Fibroblast of the conjunctiva (primary cell): Measurements from ENCODE around the gene TRAT1.
"Not testable (repeated sequence)": the region's sequence is repeated elsewhere in the genome, so short reads cannot be mapped to it uniquely, and the experiment has no call there.

Experiments used
- DNase-seq: peaks from one replicate; pipeline ENCODE4 v3.0.0-alpha.2; 2010; ENCODE audit warnings: low read depth

Gene TRAT1, protein sequence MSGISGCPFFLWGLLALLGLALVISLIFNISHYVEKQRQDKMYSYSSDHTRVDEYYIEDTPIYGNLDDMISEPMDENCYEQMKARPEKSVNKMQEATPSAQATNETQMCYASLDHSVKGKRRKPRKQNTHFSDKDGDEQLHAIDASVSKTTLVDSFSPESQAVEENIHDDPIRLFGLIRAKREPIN

DNA sequence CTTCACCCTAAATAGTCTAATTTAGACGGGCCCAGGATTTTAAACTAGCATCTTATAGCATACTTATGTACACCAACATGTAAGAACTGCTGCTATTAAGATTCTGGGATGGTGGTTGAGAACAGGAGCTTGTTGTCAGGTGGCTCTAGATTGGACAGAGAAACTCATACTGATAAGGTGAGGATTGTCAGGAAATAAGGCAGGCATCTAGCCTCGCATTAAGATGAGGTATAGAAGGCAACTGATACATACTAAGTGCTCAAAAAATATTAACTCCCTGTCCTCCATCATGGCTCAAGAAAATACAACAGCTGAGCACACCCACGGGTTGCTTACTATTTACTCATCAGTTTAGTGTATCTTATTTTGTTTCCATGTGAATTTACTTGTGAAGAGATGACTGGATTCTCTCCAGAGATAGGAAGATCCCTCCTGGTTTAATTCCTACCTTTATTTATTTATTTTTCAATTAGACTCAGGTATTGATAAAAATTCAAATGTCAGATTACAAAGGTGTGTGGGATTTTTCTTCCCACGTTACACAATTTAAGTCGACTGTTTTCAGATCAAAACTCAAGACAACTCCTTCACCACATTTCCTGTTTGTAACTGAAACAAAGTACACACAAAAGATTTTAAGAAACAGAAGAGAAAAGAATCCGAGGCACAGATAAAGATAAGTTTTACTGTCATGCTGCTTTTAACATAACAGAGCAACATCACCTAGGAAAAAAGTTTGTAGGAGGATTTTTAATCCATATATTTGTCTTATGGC is at the start of gene TRAT1:
TSS of gene TRAT1 (plus strand) at position 664 of the 775 bp plus-strand sequence. CDS start 142 bp downstream, outside the sequence.
- DNase-seq: no peak

DNA sequence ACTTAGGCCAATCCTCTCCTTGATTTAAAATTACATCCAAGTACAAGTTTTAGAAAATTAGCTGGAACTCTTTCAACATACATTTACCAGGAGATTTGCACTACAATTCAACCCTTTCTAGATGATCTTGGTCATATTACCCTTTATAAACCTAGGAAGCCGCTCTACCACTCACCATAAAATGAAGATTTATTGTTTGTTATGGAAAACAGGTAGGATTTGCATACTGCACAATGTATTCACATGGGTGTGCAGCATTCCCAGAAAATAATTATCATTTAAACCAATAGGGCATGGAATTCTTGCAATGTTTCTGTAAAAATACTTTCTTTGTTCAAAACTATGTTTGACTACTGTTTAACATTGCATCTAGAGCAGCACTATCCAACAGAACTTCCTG is 46.9 kb upstream of the TRAT1 start:
- no peak for DNase-seq

DNA sequence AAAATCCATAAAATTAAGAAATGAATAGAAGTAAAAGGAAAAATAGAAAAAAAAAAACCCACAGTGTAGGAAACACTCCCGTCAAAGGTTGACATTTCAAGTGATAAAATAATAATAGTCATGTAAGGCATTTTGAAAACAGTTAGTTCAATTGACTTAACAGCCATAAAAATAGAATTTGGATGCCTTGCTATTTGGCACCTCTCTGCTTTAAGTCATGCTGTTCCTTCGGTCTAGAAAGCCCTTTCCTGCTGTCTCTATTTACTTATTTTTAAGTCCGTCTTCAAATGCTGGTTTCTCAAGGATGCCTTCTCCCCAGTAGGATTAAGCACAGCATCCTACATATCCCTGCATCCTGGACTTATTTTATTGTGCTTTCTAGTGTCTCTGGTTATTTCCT is 43.1 kb upstream of the TRAT1 start:
- DNase-seq: no peak

DNA sequence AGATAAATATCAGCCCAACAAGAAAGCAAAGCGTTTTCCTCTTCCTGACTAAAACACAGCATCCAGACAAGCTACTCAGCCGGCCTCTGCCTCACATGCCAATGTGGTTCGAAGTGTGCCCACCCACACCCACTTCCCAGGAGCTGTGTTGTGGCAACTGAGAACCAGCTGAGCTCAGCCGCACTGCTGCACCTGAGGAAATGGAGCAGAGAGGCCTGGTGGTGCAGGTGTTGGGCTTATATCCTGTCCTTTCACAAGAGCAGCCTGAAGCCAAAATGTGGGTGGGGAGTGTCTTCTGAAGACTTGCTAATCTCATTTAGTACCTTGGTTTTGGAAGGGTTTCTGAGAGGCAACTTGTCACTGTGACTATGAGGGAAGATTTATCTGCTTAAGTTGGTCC is 42.4 kb upstream of the TRAT1 start:
- no peak for DNase-seq

DNA sequence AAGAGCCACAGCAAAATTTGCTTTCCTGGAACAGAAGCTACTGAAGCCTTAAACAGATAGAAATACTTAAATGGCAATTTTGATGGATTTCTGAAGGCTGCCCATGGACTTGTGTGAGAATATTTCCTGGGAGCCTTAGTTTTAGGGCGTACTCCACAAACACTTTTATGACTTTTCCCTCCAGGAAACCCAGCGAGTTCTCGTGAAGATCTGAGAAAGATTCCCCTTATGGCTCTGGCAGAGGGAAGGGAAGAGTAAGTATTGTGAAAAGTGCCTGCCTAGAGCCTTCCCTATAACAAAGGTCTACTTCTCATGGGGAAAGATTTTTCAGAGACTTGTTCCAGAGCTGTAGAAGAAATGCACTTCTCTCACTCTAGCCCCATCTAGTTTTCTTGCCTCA is 31.1 kb upstream of the TRAT1 start:
- no peak for DNase-seq

DNA sequence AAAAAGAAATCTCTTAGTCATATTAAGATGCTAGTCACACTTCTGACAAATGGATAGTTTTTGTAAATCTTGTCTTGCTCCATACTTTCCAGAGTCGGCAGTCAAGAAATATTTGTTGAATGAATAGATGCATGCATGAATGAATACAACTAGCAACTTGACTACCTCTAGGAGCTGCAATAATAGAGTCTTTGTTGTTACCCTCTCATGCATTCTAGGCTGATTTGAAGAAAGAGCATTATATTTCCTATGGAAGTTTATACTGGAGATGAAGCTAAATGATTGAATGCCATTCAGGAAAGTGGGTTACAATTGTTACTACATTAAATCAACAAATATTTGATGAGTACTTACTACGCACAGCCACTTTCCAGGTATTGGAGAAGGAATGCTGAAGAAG is 18.1 kb upstream of the TRAT1 start:
- DNase-seq: no peak

DNA sequence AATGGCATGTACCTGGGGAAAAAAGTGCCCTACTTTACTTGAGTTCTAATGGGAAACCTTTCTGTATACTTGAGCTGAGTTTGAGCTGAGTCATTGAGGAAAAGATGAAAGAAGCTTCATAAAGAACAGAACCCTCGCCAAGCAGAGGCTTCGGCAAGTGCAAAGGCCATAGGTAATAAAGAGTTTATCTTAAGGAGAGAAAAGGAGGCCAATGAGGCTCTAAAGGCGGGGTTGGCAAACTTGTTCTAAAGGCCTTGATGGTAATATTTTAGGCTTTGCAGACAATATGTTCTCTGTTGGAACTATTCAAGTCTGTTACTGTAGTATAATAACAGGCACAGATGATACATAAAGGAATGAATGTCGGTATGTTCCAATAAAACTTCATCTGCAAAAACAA is 17.6 kb upstream of the TRAT1 start:
- DNase-seq: no peak

DNA sequence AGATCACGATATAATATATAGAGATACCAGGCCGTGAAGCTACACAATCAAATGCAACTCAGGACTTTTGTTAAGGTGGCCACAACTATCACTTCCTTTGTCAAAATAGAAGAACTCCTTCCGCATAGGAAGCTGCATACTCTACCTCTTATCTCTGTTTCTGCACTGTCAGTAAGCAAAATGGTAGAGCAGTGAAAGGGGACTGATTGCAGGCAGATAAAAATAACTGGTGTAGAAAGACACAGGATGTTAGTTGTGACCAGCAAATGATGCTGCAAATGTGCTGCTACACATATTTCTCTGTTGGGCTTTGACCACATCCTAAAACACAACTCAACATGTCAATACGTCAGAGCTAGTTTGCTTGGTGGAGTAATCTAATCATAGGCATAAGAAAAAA is 16.3 kb upstream of the TRAT1 start:
- no peak for DNase-seq

DNA sequence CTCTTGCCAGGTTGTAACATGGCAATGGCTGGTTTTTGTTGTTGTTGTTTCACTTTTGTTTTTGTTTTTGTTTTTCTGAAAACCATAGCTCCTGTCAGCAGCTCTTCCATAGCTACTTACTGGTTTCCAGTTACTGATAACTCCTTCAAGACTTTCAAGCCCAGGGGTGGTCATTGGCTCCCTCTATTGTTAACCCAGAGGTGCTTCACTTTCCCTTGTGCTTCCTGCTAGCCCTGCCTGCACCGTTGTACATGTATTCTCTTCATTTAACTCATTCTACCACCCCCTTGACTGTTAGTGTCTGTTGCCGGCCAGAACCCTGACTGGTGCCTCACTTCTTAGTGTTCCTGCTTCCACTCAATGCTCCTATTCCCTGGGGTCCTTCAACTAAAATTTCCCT is 4.2 kb upstream of the TRAT1 start:
- no peak for DNase-seq

DNA sequence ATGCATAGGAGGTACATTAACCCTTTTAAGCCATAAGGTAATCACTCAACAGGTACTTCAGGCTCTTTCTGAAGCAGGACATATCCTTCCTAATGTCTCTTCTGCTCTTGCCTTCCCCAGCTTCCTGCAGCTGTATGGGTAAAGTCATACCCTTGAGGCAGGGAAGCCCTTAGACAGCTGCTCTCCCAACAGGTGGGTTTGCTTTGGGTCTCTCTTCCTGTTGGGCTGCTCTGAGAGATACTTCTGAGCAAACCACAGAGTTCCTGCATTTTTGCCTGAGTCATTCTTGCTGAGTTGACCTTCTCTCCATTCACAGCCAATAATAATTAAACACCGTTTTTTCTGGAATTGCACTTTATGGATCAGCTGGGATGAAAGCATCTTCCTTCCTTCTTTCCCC is 2.0 kb upstream of the TRAT1 start:
- no peak for DNase-seq

DNA sequence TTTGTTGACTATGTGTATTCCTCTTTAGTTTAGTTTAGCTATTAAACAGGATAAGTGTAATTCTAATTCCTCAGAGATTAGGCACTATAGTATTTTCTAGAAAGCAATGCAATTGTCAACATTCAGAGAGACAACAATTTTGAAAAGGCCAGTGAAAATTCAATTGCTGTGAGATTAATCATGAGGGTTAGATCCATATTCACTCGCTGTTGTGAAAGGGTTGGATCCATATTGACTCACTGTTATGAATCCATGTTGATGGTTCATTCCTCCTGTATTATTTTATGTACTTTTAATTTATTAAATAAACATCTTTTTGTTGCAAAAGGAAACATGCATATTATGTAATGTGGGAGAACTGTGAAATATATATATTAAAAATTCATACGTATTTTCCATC is 641 bp downstream of the TRAT1 start:
- no peak for DNase-seq

DNA sequence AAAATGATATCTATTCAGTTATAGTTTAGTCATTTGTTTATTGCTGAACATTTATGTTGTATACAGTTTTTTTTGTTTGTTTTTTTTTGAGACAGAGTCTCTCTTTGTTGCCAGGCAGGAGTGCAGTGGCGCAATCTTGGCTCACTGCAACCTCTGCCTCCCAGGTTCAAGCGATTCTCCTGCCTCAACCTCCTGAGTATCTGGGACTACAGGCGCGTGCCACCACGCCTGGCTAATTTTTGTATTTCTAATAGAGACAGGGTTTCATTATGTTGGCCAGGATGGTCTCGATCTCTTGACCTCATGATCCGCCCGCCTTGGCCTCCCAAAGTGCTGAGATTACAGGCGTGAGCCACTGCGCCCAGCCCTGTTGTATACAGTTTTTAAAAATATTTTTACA is 1.2 kb downstream of the TRAT1 start:
- not testable (repeated sequence) for DNase-seq

DNA sequence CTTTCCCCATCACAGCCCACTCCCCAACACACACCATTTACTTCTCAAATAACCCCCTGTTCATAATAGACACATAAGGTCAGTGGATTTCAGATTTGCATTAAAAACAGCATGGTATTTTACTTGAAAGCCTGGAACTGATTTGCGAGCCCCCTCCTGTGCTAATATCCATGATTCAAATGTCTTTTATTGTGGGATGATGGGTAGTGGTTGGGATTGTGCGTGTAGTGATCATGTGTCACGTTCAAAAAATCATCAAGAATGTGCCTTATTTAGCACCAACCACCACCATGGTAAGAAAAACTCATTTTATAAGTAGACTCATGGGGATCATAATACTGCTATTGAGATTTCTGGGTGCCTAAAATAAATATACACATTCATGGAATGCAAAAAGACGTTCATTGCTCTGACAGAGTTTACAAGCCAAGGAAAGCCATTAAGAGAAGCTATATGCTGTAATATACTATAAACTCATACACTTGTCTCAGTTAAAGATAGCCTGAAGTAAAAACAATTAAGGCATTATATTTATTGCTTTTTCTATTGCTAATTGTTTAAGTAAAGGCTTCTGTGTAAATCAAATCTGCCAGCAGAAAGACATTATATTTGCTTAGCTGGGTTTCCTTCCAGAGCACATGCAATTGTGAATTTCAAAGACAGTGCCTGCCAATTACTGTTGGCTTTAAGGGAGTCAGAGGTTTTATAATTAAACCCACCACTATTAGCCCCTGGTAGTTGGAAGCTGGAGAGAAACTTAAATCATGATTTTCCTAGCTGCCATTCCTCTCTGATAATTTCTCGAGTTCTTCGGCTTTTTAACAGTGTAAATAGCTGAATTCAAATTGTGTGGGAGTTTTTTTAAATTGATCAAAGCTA is 4.0 kb downstream of the TRAT1 start:
- no peak for DNase-seq

DNA sequence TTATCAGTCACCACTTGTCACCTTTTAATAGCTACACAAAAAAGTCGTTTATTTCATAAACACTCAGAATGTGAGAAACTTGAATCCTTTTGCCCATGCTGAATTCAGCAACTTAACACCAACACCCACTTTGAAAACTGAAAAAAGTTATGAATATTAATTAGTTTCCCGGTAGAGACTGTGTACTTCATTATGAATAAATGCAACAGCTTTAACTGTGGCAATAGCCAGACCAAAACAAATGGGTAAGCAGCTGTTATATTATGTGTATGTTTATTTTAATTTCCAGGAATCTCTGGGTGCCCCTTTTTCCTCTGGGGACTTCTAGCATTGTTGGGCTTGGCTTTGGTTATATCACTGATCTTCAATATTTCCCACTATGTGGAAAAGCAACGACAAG is 7.8 kb downstream of the TRAT1 start:
- DNase-seq: no peak

DNA sequence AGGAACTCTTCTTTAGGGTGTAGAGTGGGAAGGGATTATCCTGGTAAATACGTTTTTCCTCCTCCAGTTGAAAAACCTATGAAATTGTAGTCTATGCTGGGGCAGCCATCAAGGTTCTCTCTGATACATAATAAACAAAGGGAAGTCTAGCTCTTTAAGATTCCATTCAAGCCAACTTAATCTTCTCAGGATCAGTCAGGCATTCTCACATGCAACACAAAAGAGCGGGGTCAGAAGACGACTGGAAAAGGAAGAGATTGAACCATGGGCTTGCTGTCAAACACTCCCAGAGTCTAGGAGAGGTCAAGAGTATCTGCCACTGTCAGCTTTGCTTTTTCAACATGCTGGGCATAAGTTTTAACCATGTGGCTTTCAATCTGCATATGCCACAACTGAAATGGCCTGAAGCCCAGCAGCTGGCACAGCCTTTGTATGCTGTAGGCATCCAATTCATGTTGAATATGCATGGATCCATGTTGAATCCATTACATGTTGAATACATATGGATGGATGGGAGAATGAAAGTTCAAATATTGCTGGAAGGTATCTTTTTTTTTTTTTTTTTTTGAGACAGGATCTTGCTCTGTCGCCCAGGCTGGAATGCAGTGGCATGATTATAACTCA is 8.5 kb downstream of the TRAT1 start:
- DNase-seq: no peak

DNA sequence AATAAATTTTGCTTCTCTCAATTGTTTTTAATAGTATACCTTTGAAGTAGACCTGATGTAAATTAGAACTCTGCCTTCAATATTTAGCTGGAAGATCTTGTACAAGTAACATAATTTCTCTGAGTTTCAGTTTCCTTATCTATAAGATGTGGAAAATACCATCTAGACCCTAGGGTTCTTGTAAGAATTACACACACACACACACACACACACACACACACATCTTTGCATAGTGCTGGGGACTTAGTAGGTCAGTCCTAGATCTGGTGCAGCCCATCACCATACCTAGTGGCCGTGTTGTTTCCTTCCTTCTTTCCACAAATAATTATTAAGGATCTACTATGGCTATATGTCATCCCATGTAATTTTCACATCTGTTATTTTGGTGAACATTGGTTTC is 11.0 kb downstream of the TRAT1 start:
- no peak for DNase-seq

DNA sequence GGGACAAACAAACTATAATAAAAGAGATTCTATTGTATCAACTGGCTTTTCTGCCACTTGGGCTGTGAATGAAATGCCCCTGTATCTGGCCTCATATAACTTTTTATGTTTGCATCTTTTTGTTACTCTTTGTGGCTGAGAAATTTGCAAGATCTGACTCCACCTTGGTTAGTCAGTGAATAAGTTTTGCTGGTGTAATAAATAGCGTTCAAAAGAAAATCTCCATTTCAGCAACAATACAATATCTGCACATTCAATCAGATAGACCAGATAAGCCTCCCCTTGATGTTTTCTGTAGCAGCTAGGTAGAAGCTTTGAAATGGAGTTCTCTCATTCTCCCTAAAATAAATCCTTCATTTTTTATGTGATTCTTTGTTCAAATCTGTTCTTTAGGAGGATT is 12.0 kb downstream of the TRAT1 start:
- no peak for DNase-seq

DNA sequence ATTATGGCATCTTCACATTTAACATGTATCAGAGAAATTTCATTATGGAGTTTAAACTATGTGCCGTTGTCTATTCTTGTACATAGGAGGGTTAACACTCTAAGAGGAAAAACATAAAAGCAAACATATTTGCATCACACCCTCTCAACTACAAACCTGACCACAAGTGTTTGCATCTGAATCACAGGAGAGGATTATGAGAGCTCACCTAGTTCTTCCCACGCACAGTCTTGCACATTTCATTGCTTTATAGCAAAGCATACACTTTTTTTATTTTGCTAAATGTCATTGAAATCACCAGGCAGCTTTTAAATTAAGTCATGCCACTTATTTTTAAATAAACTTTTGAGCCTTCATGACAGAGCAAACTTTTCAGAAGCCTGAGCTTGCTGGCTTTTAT is 12.5 kb downstream of the TRAT1 start:
- DNase-seq: no peak

DNA sequence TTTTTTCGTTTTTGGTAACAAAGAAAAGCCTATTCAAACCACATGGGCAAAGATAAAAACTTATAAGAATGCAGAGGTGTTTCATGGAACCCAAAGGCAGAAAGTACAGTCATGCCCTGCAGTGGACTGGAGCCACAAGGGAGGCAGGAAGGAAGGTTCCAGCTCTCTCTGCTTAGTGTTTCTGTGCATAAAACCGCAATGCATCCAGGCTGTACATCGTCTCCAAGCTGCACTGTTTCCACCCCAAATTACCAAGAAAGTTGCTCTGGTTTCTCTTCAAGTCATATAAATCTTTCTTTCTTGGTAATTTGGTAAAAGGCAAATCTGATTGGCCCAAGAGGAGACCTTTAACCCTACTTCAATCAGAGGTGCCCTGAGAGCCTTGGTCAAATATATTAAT is 15.8 kb downstream of the TRAT1 start:
- DNase-seq: no peak

DNA sequence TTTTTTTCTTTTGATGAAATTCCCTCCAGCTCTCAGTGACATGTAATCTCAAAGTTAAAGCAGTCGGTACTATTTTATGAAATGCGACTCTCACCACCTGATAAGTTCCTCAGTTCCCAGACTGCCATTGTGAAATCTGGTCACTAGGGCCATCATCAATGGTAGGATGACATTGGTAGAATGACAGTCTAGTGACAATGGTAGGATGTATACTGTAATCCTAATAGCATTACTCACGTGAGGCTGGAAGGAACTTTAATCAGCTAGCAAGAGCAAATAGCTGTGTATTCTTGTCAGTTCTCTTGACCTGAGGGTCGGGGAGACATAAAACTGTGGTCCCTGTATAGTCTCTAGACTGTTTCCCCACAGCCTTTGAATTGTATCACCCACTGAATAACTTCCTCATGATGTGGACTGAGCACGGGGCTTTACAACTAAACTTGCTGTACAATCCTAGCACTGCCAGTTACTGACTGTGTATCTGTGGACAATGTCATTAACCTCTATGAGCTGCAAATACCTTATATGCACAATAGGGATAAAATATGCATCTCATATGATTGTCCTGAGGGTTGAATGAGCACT is 23.2 kb downstream of the TRAT1 start:
- no peak for DNase-seq

DNA sequence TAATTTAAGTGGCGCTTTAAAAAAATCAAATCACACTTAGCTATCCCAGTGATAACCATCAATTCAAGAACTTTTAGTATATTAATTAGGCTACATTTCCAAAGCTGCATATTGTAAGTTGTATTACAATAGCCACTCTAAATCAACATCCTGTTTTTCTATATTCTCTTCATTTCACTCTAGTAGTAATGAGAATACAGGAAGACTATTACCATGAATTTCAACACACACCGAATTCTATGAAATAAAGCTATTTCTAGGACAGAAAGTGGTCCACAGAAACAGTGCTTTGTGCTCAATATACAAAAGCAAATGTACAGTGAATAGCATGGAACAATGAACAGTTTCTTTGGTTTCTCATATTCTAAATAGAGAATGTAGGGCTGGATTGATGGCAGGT is 24.6 kb downstream of the TRAT1 start:
- DNase-seq: no peak

DNA sequence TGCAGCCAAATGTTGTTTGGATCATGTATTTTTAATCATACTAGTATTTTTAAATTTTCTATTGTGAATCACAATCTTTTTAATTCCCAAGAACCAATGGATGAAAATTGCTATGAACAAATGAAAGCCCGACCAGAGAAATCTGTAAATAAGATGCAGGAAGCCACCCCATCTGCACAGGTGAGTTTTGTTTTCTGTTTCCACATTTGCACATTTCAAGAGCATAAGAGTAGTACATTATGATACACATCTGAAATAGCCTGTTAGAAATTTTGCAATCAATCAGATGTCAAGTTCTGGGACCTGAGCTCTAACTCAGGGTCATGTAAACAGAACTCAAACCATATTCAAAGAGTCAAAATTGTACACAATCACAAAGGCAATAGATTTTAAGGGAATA is 26.5 kb downstream of the TRAT1 start:
- DNase-seq: no peak
